Thoracic aorta (tissue), 2 donors: ENCODE data around the gene NME7. TPM values are rescaled to one million over a fixed set of nuclear protein-coding genes. Genes with fewer than 3 reads are reported as not detected.
"Not testable (repeated sequence)": the region's sequence is repeated elsewhere in the genome, so short reads cannot be mapped to it uniquely, and the experiment has no call there.

Source experiments
- ATAC-seq: fragments of 150-250 bp; one replicate; pipeline ENCODE4 v1.8.0; 2017; ENCODE audit warnings: low read depth; ENCODE audit not compliant: insufficient number of reproducible peaks, low FRiP score
- DNase-seq: peaks from one replicate; pipeline ENCODE4 v3.0.0-alpha.2; 2020; ENCODE audit warnings: low spot score
- H3K27ac ChIP-seq, 2 donors: fragments of 200-600 bp; sonication (generic); 1 replicate in 1 of 2; 2 replicates in 1 of 2; pipeline ENCODE4 v1.5.1; 2016; ENCODE audit warnings: mild to moderate bottlenecking in 2 of 2, moderate library complexity in 2 of 2
- H3K27me3 ChIP-seq: fragments of 200-600 bp; sonication (generic); replicated peaks from 2 replicates; pipeline ENCODE4 v1.6.0; 2016; ENCODE audit warnings: mild to moderate bottlenecking; ENCODE audit not compliant: insufficient read depth
- H3K36me3 ChIP-seq: fragments of 200-600 bp; sonication (generic); one replicate; pipeline ENCODE4 v1.5.1; 2016
- H3K4me1 ChIP-seq, 2 donors: fragments of 200-600 bp; sonication (generic); 1 replicate in 1 of 2; 2 replicates in 1 of 2; pipeline versions ENCODE4 v1.5.1 to v1.6.0; 2016; ENCODE audit warnings: low read depth in 2 of 2, mild to moderate bottlenecking in 1 of 2; ENCODE audit not compliant: control insufficient read depth in 1 of 2
- H3K4me3 ChIP-seq: fragments of 200-600 bp; sonication (generic); 2 replicates; pipeline ENCODE4 v1.5.1; 2016; ENCODE audit warnings: mild to moderate bottlenecking
- H3K9me3 ChIP-seq: fragments of 200-600 bp; sonication (generic); 2 replicates; pipeline ENCODE4 v1.5.1; 2016
- CTCF ChIP-seq: fragments of 200-600 bp; sonication (generic); IDR thresholded peaks from one replicate; pipeline ENCODE4 v1.5.1; 2019; ENCODE audit warnings: antibody characterized with exemption
- total RNA-seq, 2 donors: library from RNA; depleted of rRNA; stranded (reverse); fragments of >200 nt; gene quantifications; one replicate each; pipeline versions ENCODE4 v1.1.0 to v1.2.3, GENCODE V29; 2016

NME7 gene
- total RNA-seq, 2 donors from 2014 or later = 18.3 to 20.4 TPM

DNA sequence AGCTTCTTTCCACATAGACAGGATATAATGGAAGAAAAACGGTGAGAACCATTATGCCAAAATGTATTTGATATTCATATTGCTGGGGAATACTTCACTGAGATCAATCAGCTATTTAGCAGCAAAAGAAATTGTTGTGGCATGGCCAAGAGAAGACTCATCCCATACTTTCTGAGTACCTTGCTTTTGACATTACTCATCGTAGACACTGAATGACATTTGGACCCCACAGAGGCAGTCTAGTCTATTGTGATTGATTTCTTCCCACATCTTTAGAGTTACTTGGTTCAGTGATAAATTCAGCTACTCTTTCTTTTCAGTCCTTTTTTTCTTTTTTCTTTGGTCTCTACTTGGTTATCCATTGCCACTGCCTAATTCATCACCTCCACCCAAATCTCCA, 239.0 kb downstream of the NME7 start:
- ATAC-seq (no peak), DNase-seq (no peak)
- H3K36me3 ChIP-seq = peaks cover 6% of the 10 kb centered on the region
- no peak overlapping the region for H3K27ac ChIP-seq
- H3K27me3 ChIP-seq = no peaks in the 10 kb centered on the region
- H3K4me1 ChIP-seq = peaks cover 6 to 14% of the 10 kb centered on the region in 2 donors
- H3K9me3 ChIP-seq = no peaks in the 10 kb centered on the region
- no peak overlapping the region for H3K4me3 ChIP-seq
- no peak for TF ChIP-seq CTCF

DNA sequence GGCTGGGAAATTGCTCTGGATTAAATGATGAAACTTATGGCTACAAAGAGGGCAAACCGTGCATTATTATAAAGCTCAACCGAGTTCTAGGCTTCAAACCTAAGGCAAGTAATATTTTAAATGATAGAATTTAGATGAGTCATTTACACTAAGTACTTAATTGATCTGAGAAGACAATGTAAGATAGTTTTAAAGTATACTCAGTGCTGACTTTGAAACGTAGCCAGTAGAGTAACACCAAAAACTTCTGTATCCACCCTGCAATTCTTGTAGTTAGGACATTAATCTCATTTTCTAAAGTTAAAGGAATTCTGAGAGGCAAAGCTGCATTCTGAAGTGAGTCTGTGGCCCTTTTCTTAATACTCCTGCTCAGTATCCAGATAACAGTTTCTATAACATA, 240.3 kb downstream of the NME7 start:
- no peak overlapping the region for H3K27ac ChIP-seq
- H3K27me3 ChIP-seq = no peaks in the 10 kb centered on the region
- peaks cover 6 to 14% of the 10 kb centered on the region in 2 donors for H3K4me1 ChIP-seq
- H3K9me3 ChIP-seq = no peaks in the 10 kb centered on the region
- no peak for DNase-seq
- H3K4me3 ChIP-seq = no peak overlapping the region
- TF ChIP-seq CTCF = no peak
- ATAC-seq = no peak
- H3K36me3 ChIP-seq = peaks cover 6% of the 10 kb centered on the region

- ATAC-seq = no peak
- H3K36me3 ChIP-seq = peaks cover 6% of the 10 kb centered on the region
- no peak overlapping the region for H3K27ac ChIP-seq
Measured at GRCh38 chr1:169126335-169126734, 241.3 kb downstream of the NME7 start.

DNA sequence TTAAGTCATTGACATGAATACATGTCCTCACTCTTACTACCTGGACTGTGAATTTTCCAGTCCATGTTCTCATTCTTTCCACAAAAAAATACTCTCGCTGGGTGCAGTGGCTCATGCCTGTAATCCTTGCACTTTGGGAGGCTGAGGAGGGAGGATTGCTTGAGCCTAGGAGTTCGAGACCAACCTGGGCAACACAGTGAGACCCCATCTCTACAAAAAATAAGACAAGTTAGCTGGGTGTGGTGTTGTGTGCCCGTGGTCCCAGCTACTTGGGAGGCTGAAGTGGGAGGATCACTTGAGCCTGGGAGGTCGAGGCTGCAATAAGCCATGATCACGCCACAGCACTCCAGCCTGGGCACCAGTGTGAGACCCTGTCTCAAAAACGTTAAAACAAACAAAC, 242.0 kb downstream of the NME7 start:
- H3K4me1 ChIP-seq = peaks cover 6 to 14% of the 10 kb centered on the region in 2 donors
- ATAC-seq, H3K27me3 ChIP-seq, H3K4me3 ChIP-seq, H3K9me3 ChIP-seq, DNase-seq, H3K27ac ChIP-seq, H3K36me3 ChIP-seq: not testable (repeated sequence)

More at GRCh38 chr1:169126335-169126734, 241.3 kb downstream of the NME7 start:
- no peak for TF ChIP-seq CTCF
- H3K4me1 ChIP-seq = peaks cover 6 to 14% of the 10 kb centered on the region in 2 donors
- no peaks in the 10 kb centered on the region for H3K27me3 ChIP-seq
- no peak overlapping the region for H3K4me3 ChIP-seq
- no peaks in the 10 kb centered on the region for H3K9me3 ChIP-seq
- no peak for DNase-seq

DNA sequence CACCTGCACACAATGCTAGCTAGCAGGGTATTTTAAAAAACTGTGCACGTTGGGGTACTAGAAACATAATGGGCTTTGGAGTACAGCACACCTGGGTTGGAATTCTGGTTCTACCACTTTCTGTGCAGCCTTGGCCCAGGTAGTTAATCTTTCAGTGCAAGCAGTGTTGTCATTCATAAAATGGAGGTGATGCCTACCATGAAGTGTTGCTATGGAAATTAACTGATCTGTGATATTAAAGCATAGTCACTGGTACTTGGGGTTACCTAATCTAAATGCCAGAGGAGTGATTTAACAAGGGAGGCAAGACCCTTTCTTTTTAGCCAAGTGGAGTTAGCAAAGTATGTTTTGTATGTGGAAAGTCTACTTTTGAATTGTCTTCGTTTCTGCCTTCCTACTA, 243.1 kb downstream of the NME7 start:
- peaks cover 6% of the 10 kb centered on the region for H3K36me3 ChIP-seq

More for the DNA sequence above, 243.1 kb downstream of the NME7 start:
- peaks cover 4 to 7% of the 10 kb centered on the region in 2 donors for H3K4me1 ChIP-seq
- no peak overlapping the region for H3K27ac ChIP-seq
- H3K9me3 ChIP-seq = no peaks in the 10 kb centered on the region
- no peaks in the 10 kb centered on the region for H3K27me3 ChIP-seq
- ATAC-seq (no peak), DNase-seq (no peak)
- TF ChIP-seq CTCF = no peak
- H3K4me3 ChIP-seq = no peak overlapping the region
